HepG2 (cell line): ENCODE data around the gene NUDT1. TPM values are rescaled to one million over a fixed set of nuclear protein-coding genes. Genes with fewer than 3 reads are reported as not detected.

ENCODE experiments used
- ZBTB1 ChIP-seq: sonication (generic); formaldehyde crosslinking; IDR thresholded peaks from 2 replicates; pipeline ENCODE4 v1.4.0; 2020; ENCODE audit warnings: missing genetic modification reagents, borderline replicate concordance
- ZBTB8A ChIP-seq: sonication (generic); formaldehyde crosslinking; IDR thresholded peaks from 2 replicates; pipeline ENCODE4 v1.4.0; 2020; ENCODE audit warnings: mild to moderate bottlenecking, low read depth, missing genetic modification reagents, borderline replicate concordance
- ZNF567 ChIP-seq: sonication (generic); formaldehyde crosslinking; IDR thresholded peaks from 2 replicates; pipeline ENCODE4 v1.8.1; 2023; ENCODE audit warnings: mild to moderate bottlenecking, missing genetic modification reagents, borderline replicate concordance
- ZNF879 ChIP-seq: sonication (generic); formaldehyde crosslinking; IDR thresholded peaks from 2 replicates; pipeline ENCODE4 v1.8.1; 2023; ENCODE audit warnings: missing genetic modification reagents
- polyA plus RNA-seq, 8 experiments: library from polyadenylated mRNA; depleted of rRNA in 3 of 8; stranded (reverse) in 7 of 8; unstranded in 1 of 8; fragments of >200 nt; fragmentation: Illumina TruSeq in 4 of 8; extraction: Trizol in 4 of 8; gene quantifications; 2 replicates each; pipeline versions ENCODE4 v1.2.1 to v1.2.3, GENCODE V29; 2011 to 2016; ENCODE audit warnings: low read depth in 4 of 8, missing spikeins in 1 of 8, mixed read lengths in 1 of 8; ENCODE audit not compliant: insufficient read depth in 1 of 8
- total RNA-seq, 5 experiments: library from RNA; depleted of rRNA; stranded (reverse); fragments of >200 nt; fragmentation: Illumina TruSeq; extraction: Trizol; gene quantifications; 2 replicates each; pipeline ENCODE4 v1.2.3, GENCODE V29; 2016; ENCODE audit warnings: low read depth in 1 of 5
- TF ChIP-seq, protein P1 (sequence below), 2 experiments: fragments of 450-650 bp in 1 of 2; sonication (generic) in 1 of 2; formaldehyde crosslinking in 1 of 2; IDR thresholded peaks; 2 replicates each; pipeline versions ENCODE4 v1.6.1 to v1.8.0; 2016 to 2022; ENCODE audit warnings: antibody characterized with exemption in 1 of 2, mild to moderate bottlenecking in 1 of 2, missing genetic modification reagents in 1 of 2
- TF ChIP-seq, protein P2 (sequence below): sonication (generic); formaldehyde crosslinking; IDR thresholded peaks from 2 replicates; pipeline ENCODE4 v1.5.0; 2020; ENCODE audit warnings: missing genetic modification reagents
- TF ChIP-seq, protein P3 (sequence below): sonication (generic); IDR thresholded peaks from 2 replicates; pipeline ENCODE4 v1.6.1; 2016; ENCODE audit warnings: low read depth, borderline replicate concordance
- TF ChIP-seq, protein P4 (sequence below): sonication (generic); formaldehyde crosslinking; IDR thresholded peaks from 2 replicates; pipeline ENCODE4 v1.5.0; 2020; ENCODE audit warnings: missing genetic modification reagents

NUDT1 gene
- total and polyA plus RNA-seq, 2 of the 13 experiments (the other 11 are each of a cell fraction or from before 2014, with no cell fraction given), result 9.1 to 26.8 TPM

DNA sequence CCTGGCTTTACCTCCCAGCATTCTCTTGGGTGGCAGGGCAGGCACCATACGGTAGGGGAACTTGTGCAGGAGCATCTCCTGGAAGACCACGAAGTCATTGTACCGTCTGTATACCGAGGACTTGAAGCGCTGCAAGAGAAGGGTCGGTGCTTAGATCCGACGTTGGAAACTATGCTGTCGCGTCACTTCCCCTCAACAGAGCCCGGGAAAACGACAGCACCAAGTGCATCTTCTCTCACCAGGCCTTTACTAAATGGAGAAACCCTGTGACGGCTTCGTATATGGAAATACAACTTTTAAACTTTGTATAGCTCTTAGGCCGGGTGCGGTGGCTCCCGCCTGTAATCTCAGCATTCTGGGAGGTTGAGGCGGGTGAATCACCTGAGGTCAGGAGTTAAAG lies 33.1 kb downstream of the NUDT1 start (continued):
- TF ChIP-seq, protein P1, sequence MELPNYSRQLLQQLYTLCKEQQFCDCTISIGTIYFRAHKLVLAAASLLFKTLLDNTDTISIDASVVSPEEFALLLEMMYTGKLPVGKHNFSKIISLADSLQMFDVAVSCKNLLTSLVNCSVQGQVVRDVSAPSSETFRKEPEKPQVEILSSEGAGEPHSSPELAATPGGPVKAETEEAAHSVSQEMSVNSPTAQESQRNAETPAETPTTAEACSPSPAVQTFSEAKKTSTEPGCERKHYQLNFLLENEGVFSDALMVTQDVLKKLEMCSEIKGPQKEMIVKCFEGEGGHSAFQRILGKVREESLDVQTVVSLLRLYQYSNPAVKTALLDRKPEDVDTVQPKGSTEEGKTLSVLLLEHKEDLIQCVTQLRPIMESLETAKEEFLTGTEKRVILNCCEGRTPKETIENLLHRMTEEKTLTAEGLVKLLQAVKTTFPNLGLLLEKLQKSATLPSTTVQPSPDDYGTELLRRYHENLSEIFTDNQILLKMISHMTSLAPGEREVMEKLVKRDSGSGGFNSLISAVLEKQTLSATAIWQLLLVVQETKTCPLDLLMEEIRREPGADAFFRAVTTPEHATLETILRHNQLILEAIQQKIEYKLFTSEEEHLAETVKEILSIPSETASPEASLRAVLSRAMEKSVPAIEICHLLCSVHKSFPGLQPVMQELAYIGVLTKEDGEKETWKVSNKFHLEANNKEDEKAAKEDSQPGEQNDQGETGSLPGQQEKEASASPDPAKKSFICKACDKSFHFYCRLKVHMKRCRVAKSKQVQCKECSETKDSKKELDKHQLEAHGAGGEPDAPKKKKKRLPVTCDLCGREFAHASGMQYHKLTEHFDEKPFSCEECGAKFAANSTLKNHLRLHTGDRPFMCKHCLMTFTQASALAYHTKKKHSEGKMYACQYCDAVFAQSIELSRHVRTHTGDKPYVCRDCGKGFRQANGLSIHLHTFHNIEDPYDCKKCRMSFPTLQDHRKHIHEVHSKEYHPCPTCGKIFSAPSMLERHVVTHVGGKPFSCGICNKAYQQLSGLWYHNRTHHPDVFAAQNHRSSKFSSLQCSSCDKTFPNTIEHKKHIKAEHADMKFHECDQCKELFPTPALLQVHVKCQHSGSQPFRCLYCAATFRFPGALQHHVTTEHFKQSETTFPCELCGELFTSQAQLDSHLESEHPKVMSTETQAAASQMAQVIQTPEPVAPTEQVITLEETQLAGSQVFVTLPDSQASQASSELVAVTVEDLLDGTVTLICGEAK (IDR thresholded peaks at IDR 0.05), result no peak
- TF ChIP-seq, protein P1 (CRISPR knock-in tag; IDR thresholded peaks at IDR 0.05), result no peak
- TF ChIP-seq ZNF879 (CRISPR knock-in tag) (no peak), ZNF567 (CRISPR knock-in tag) (no peak), ZBTB1 (CRISPR knock-in tag) (no peak), ZBTB8A (no peak)
- TF ChIP-seq, protein P2, sequence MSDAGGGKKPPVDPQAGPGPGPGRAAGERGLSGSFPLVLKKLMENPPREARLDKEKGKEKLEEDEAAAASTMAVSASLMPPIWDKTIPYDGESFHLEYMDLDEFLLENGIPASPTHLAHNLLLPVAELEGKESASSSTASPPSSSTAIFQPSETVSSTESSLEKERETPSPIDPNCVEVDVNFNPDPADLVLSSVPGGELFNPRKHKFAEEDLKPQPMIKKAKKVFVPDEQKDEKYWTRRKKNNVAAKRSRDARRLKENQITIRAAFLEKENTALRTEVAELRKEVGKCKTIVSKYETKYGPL (CRISPR knock-in tag), result no peak
- TF ChIP-seq, protein P3, sequence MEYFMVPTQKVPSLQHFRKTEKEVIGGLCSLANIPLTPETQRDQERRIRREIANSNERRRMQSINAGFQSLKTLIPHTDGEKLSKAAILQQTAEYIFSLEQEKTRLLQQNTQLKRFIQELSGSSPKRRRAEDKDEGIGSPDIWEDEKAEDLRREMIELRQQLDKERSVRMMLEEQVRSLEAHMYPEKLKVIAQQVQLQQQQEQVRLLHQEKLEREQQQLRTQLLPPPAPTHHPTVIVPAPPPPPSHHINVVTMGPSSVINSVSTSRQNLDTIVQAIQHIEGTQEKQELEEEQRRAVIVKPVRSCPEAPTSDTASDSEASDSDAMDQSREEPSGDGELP, result no peak
- TF ChIP-seq, protein P4, sequence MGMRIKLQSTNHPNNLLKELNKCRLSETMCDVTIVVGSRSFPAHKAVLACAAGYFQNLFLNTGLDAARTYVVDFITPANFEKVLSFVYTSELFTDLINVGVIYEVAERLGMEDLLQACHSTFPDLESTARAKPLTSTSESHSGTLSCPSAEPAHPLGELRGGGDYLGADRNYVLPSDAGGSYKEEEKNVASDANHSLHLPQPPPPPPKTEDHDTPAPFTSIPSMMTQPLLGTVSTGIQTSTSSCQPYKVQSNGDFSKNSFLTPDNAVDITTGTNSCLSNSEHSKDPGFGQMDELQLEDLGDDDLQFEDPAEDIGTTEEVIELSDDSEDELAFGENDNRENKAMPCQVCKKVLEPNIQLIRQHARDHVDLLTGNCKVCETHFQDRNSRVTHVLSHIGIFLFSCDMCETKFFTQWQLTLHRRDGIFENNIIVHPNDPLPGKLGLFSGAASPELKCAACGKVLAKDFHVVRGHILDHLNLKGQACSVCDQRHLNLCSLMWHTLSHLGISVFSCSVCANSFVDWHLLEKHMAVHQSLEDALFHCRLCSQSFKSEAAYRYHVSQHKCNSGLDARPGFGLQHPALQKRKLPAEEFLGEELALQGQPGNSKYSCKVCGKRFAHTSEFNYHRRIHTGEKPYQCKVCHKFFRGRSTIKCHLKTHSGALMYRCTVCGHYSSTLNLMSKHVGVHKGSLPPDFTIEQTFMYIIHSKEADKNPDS (CRISPR knock-in tag), result no peak
- TF ChIP-seq, all 625 proteins: peak for 0
